Testis (tissue), 3 donors: ENCODE data around the gene EFNB2. TPM values are rescaled to one million over a fixed set of nuclear protein-coding genes. Genes with fewer than 3 reads are reported as not detected.

Experiments
- DNase-seq: peaks from one replicate; pipeline ENCODE4 v3.0.0-alpha.2; 2019
- H3K27ac ChIP-seq, 2 donors: fragments of 200-600 bp; sonication (generic); one replicate each; pipeline ENCODE4 v1.5.1; 2019
- H3K27me3 ChIP-seq: fragments of 200-600 bp; sonication (generic); one replicate; pipeline ENCODE4 v1.5.1; 2019
- H3K36me3 ChIP-seq: fragments of 200-600 bp; sonication (generic); one replicate; pipeline ENCODE4 v1.5.1; 2017; ENCODE audit warnings: low read depth; ENCODE audit errors: missing control alignments
- H3K4me1 ChIP-seq: fragments of 200-600 bp; sonication (generic); one replicate; pipeline ENCODE4 v1.5.1; 2019
- H3K4me3 ChIP-seq, 2 donors: fragments of 200-600 bp; sonication (generic); one replicate each; pipeline ENCODE4 v1.5.1; 2017 to 2019
- H3K9me3 ChIP-seq: fragments of 200-600 bp; sonication (generic); one replicate; pipeline ENCODE4 v1.5.1; 2017
- POLR2A ChIP-seq: fragments of 450-650 bp; IDR thresholded peaks from one replicate; pipeline ENCODE4 v1.6.1; 2017; ENCODE audit warnings: antibody characterized with exemption, mild to moderate bottlenecking, moderate library complexity
- WGBS, 2 donors: methylation state at CpG; one replicate each; pipeline ENCODE4 v1.1.5; 2018; 5-methylcytosine and 5-hydroxymethylcytosine counted together
- intact Hi-C: fragments of 100-400 bp; cut with DNase I; formaldehyde crosslinking; loops from one replicate; pipeline ENCODE4 v1.15.1; 2023; ENCODE audit warnings: low total_unique reads
- polyA plus RNA-seq: library from polyadenylated mRNA; stranded (reverse); fragments of 350-450 nt; fragmentation: Illumina TruSeq; extraction: RNeasy Lipid Tissue Mini Kit (QIAGEN cat#74804); gene quantifications from one replicate; pipeline ENCODE4 v1.2.3, GENCODE V29; 2014; ENCODE audit warnings: low read depth, low replicate concordance; ENCODE audit not compliant: insufficient read depth
- total RNA-seq, 2 donors: library from RNA; depleted of rRNA; stranded (reverse); fragments of >200 nt; gene quantifications; one replicate each; pipeline ENCODE4 v1.2.3, GENCODE V29; 2016
- TF ChIP-seq, protein P1 (sequence below), 3 experiments: fragments of 450-650 bp in 2 of 3; fragments of 200-600 bp in 1 of 3; sonication (generic) in 1 of 3; IDR thresholded peaks; one replicate each; pipeline ENCODE4 v1.5.1; 2016 to 2019; ENCODE audit warnings: antibody characterized with exemption in 3 of 3, mild to moderate bottlenecking in 2 of 3, moderate library complexity in 1 of 3

Gene EFNB2
- total and polyA plus RNA-seq, 3 donors from 2014 or later, result 17.4 to 37.7 (median 24.7) TPM

DNA sequence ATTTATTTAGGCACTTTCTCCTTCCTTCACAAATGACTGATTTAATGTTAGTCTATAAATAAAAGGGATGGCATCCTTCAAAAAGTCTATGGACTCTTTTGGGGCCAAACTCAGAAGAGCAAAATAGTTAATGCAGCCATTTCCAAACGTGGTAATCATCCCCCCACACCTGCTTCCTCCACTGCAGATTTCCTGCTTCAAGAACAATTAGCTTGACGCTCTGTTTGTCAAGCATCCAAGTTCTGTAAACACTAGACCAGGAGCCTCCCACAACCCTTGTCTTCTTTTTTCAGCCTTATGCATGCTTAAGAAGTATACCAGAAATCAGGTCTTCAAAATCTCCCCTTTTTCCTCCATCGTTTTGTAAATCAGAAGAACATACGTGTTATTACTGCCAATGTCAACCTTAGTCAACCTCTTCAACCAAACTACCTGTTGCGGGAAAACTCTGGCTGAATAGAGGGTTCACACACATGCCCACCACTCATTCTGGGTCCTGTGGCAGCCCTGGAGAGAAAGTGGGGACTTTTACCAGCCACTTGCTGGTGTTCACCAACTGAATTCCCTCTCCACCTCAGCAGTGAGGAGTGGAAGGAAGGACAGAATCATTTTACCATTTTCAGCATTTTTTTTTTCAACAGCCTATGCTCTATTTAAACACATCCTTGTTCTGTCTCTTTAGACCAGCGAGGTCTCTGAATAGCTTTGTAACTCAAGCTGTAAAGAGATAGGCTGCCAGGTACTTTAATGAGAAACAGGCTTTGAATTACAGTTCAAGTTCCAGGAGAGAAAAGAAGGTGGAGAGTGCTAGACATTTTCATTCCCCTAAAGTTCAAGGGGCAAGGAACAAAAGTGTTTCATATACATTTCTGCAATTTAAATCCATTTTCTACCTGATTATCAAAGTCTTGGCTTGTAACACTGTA lies 39.1 kb downstream of the EFNB2 start:
- Histone ChIP-seq H3K9me3 (no peaks in the 10 kb centered on the region), H3K27ac (peak overlapping the region; percentile 42 to 58), H3K27me3 (no peaks in the 10 kb centered on the region), H3K4me1 (peaks cover 40% of the 10 kb centered on the region), H3K4me3 (no peak overlapping the region), H3K36me3 (no peaks in the 10 kb centered on the region)
- intact Hi-C loops, result no loop called here
- 59 to 67% methylated on average over 6 of the region's 6 CpGs for WGBS, 2 donors
- TF ChIP-seq, protein P1, sequence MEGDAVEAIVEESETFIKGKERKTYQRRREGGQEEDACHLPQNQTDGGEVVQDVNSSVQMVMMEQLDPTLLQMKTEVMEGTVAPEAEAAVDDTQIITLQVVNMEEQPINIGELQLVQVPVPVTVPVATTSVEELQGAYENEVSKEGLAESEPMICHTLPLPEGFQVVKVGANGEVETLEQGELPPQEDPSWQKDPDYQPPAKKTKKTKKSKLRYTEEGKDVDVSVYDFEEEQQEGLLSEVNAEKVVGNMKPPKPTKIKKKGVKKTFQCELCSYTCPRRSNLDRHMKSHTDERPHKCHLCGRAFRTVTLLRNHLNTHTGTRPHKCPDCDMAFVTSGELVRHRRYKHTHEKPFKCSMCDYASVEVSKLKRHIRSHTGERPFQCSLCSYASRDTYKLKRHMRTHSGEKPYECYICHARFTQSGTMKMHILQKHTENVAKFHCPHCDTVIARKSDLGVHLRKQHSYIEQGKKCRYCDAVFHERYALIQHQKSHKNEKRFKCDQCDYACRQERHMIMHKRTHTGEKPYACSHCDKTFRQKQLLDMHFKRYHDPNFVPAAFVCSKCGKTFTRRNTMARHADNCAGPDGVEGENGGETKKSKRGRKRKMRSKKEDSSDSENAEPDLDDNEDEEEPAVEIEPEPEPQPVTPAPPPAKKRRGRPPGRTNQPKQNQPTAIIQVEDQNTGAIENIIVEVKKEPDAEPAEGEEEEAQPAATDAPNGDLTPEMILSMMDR (IDR thresholded peaks at IDR 0.05), result no peak
- TF ChIP-seq POLR2A, result no peak
- no peak for DNase-seq

DNA sequence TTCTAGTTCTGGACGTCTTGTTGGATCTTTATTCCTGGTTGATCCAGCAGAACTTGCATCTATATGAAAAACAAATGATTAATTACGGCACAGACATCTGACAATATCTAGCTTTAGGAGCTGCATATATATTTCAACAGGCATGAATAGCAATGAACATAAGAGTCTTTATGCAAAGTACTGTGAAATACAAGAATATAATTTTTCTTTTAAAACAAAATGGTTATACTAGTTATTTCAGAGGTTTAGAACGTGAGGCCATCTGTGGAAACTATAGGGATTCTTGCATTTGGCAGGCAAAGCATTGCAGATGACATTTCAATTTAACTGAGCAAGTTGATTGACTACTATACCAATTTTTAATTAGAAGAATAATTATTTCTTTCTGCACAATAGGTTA lies 40.5 kb downstream of the EFNB2 start:
- intact Hi-C loops, result no loop called here
- Histone ChIP-seq H3K4me1 (peaks cover 41% of the 10 kb centered on the region), H3K36me3 (no peaks in the 10 kb centered on the region), H3K27me3 (no peaks in the 10 kb centered on the region), H3K27ac (no peak overlapping the region), H3K9me3 (no peaks in the 10 kb centered on the region), H3K4me3 (no peak overlapping the region)
- TF ChIP-seq, protein P1 (IDR thresholded peaks at IDR 0.05), result no peak
- no peak for TF ChIP-seq POLR2A
- WGBS, 2 donors, result 91 to 92% methylated on average over 3 of the region's 3 CpGs
- no peak for DNase-seq

DNA sequence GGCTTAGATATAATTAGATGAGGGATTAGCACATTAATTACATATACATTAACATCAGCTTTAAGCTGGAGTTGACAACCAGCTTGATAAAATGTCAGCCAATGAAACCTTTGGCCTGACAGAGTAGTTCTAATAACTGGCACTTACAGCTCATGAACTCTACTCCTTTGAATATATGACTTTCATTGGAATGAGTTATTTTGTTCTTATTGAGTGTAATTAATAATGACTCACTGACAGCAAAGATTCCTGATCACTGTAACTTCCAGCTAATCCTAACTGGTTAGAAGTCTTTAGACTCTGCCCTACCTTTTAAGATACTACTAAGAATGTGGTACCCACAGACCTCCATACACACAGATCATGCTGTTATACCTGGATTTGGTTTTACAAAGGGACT lies 41.0 kb downstream of the EFNB2 start:
- no peaks in the 10 kb centered on the region for H3K9me3 ChIP-seq
- TF ChIP-seq, protein P1 (IDR thresholded peaks at IDR 0.05), result no peak
- no peak for TF ChIP-seq POLR2A
- H3K4me1 ChIP-seq, result peaks cover 39% of the 10 kb centered on the region
- H3K27ac ChIP-seq, result no peak overlapping the region
- intact Hi-C loops, result no loop called here
- H3K4me3 ChIP-seq, result no peak overlapping the region
- no peaks in the 10 kb centered on the region for H3K36me3 ChIP-seq
- no peak for DNase-seq
- no peaks in the 10 kb centered on the region for H3K27me3 ChIP-seq

DNA sequence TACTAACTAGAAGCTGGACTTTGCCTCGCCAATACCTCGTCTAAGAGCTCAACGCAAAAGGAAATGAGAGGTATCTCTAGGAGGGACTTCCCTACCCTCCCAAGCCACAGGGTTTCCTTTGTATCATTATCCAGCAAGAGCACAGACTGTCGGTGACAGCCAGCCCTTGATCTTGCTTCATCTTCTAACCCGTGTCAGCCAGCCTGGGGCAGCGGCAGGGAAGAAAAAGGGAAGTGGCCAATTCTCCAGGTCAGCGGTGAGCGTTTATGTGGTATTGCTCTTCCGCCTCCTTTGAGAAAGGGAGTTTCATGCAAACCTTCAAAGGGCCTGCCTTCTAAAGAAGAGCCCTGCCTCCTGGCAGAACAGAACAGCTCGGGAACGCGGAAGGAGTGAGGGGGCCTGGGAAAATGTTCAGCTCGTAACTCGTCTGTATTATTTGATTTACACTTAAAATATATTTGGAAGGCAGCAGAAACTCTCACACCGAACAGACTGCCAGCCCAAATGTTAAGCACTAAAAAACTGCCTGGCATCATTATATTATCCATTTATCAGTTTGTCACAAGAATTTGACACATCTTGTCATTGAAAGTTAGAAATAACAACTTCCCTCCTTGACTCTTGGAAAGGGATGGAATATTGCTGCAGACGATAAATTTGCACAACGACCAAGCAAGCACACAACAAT lies 41.8 kb downstream of the EFNB2 start:
- no peak for DNase-seq
- WGBS, 2 donors, result 62 to 82% methylated on average over 17 of the region's 17 CpGs
- intact Hi-C loops, result no loop called here

More for the DNA sequence above, 41.8 kb downstream of the EFNB2 start:
- no peaks in the 10 kb centered on the region for H3K36me3 ChIP-seq
- H3K27ac ChIP-seq, result peak overlapping the region in 1 of 2 donors; percentile 58
- peaks cover 39% of the 10 kb centered on the region for H3K4me1 ChIP-seq
- no peaks in the 10 kb centered on the region for H3K9me3 ChIP-seq
- TF ChIP-seq, protein P1 (IDR thresholded peaks at IDR 0.05), result no peak
- no peak for TF ChIP-seq POLR2A
- H3K27me3 ChIP-seq, result no peaks in the 10 kb centered on the region
- no peak overlapping the region for H3K4me3 ChIP-seq
